ENCODE data around the gene NCOR1.

DNA sequence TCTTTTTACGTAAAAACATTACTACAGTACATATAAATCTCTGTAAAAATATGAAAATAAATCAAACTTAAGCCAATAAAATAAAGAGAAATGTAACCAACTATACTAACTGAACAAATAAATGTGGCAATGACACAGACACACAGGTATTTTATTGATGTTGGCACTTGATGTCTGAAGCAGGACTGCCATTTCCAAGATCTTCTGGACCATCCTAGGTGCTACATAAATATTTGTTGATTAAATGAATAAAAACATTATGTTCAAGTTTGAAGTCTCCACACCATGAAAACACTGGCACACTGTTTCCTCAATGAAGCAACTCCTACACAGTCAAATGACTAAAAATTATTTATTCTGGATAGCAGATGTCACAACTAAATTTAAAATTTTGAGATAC, 106.9 kb downstream of the NCOR1 start:
- TF ChIP-seq, protein P1, sequence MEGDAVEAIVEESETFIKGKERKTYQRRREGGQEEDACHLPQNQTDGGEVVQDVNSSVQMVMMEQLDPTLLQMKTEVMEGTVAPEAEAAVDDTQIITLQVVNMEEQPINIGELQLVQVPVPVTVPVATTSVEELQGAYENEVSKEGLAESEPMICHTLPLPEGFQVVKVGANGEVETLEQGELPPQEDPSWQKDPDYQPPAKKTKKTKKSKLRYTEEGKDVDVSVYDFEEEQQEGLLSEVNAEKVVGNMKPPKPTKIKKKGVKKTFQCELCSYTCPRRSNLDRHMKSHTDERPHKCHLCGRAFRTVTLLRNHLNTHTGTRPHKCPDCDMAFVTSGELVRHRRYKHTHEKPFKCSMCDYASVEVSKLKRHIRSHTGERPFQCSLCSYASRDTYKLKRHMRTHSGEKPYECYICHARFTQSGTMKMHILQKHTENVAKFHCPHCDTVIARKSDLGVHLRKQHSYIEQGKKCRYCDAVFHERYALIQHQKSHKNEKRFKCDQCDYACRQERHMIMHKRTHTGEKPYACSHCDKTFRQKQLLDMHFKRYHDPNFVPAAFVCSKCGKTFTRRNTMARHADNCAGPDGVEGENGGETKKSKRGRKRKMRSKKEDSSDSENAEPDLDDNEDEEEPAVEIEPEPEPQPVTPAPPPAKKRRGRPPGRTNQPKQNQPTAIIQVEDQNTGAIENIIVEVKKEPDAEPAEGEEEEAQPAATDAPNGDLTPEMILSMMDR (IDR thresholded peaks at IDR 0.05), result no peak
- TF ChIP-seq RAD21 (conservative IDR thresholded peaks at IDR 0.05 in 1 of 2, IDR thresholded peaks at IDR 0.05 in 1 of 2), result no peak
